Endothelial cell of hepatic sinusoid (primary cell): ENCODE data around the gene SLC44A2.
"Not testable (repeated sequence)": the region's sequence is repeated elsewhere in the genome, so short reads cannot be mapped to it uniquely, and the experiment has no call there.

Experiments used
- in situ Hi-C: cut with HindIII; loops from 2 replicates; pipeline ENCODE4 v1.10.0; 2017; ENCODE audit warnings: low sequenced_read_pairs

The SLC44A2 gene

DNA sequence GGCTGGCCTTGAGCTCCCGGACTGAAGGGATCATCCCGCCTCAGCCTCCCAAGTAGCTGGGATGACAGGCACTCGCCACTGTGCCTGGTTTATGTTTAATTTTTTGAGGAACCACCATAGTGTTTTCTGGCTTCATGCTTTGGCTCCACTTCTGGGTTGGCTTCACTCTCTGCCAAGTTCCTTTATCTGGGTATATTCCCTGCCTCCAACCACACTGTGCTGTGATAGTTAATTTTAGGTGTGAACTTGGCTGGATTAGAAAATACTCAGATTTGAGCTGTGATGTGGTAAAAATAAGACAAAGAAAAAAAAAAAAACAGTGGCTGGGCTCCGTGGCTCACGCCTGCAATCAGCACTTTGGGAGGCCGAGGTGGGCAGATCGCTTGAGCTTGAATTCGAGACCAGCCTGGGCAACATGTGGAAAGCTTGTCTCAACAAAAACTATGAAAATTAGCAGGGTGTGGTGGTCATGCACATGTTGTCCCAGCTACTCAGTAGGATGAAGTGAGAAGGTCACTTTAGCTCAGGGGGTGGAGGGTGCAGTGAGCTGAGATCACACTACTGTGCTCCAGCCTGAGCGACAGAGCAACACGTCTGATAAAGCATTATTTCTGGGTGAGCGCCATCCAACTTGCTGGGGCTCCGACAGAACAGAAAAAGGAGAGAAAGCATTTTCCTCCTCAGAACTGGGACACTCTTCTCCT, 21.3 kb downstream of the SLC44A2 start:
- in situ Hi-C loops = loop anchor here (5.0 kb wide), 2 partner anchors 69 to 134 kb away; no protein-coding TSS in a partner anchor

DNA sequence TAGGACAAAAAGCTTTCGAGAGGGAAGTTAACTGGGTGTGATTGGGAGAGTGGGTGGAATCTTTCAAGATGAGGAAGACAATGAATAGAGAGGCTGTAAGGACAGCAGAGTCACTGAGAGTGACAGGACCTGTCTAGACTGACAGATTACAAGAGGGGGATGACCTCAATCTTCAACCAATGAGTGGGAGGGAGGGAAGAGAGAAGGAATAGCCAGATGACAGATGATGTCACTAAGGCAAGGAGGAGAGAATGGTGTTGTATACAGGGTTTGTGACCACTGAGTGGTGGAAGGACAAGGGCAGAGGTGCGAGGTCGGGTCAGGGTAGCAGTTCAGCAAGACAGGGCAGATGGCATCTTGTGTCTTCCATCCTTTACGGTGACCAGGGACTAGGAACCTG, 23.0 kb downstream of the SLC44A2 start:
- in situ Hi-C loops = loop anchor here (5.0 kb wide), 2 partner anchors 71 to 136 kb away; no protein-coding TSS in a partner anchor

DNA sequence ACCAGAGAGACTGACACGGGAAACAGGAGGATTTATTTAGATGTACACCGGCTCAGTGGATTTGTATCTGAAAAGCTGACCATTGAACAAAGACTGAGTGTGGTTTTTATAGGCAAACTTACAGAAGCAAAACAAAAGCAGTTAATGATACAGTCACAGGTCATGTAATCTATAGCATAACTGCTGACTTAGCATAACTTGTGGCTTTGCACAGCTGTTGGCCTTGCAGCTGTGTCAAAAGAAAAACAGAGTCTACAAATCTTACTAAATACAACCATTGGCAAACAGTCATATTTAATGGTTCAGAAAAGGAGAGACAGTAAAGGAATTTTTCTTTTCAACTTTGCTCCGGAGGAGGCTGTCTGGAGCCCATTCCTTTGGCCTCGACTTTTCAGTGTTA, 26.5 kb downstream of the SLC44A2 start:
- in situ Hi-C loops = no loop called here

DNA sequence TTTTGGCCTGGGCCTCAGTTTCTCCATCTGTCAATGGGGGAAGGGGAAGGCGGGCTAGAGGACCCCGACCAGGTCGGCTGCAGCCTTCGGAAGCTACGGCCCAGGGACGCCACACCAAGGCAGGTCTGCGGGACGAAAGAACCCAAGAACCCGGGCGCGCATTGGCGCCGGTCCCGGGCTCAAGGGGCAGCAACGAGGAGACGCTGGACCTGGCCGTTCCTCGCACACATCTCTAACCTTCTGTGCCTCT, 28.1 kb downstream of the SLC44A2 start:
- in situ Hi-C loops = no loop called here

DNA sequence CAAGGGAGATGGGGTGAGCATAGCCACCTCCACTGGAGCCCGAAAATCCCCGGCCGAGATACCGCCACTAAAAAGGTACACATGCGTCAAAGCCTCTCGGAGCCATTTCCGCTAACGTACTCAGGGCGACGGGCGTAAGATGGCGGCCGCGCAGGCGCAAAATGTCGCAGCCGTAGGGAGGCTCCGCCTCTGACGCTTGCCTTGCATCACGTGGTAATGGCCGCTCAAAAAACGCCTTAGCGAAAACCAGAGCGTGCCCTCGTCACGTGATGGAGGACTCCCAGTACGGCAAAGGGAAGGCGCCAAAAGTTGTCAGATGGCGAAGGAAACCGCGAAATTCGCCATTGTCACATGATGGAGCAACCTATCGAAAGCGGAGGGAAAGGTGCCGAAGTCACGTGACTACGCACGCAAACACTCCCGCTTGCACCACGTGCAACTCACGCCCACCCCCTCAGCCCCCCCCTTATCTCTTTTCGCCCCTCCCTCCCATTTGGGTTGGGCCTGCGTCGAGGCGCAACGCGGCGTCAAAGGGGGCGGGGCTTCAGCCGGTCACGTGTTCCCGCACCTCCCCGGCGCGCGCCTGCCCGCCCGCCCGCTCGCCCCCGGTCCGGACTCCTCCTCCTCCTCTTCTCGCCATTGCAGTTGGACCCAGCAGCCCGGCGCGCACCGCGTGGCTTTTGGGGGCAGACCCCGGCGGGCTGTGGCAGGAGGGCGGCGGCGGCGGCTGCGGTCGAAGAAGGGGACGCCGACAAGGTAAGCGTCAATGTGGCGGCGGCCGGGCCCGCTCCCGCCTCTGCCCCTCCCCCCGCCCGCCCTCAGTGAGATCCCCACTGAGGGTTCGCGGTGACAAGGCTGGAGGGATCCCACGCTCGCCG, 28.6 kb downstream of the SLC44A2 start, which contains the start of gene ILF3:
ILF3 (plus strand) TSS at position 615 of the 878 bp plus-strand sequence. CDS start 16,260 bp downstream, outside the sequence.
- in situ Hi-C loops = no loop called here

DNA sequence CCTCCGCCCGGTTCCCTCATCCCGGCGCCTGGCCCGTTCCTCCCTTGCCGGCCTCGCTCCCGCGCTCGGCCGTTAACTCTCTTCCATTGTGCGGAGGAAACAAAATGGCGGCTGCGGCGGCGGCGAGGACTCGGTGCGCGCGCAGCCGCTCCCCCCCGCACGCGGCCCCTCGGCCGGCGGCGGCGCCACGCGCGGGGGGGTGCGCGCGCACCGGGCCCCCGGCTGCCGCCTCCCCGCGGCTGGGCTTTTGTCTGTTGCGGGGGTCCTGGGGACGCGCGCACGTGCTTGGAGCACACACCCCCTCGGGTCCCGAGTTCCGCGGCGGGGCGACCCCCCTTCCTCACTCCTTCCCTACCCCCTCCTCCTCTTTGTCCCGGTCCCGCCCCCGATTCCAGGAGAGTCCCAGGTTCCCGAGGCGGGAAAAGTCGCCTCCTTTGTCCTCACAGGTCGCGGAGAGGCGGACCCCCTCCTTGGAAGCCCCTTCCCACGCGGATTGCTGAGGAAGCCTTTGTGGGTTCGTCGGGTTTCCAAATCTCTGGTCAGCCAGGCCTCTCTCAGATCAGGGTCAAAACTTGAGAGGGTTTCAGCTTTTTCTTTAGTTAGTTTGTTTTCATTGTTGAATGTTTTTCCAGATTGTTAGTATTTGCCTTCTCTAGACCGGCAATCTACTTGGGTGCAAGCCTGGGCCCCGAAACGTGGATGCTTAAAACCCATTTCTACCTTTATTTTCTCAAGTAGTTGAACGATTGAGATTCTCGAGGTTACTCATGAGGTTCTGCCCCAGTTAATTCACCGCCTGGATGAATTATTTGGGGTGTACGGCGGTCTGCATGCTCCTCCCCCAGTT, 29.5 kb downstream of the SLC44A2 start:
- in situ Hi-C loops = no loop called here

DNA sequence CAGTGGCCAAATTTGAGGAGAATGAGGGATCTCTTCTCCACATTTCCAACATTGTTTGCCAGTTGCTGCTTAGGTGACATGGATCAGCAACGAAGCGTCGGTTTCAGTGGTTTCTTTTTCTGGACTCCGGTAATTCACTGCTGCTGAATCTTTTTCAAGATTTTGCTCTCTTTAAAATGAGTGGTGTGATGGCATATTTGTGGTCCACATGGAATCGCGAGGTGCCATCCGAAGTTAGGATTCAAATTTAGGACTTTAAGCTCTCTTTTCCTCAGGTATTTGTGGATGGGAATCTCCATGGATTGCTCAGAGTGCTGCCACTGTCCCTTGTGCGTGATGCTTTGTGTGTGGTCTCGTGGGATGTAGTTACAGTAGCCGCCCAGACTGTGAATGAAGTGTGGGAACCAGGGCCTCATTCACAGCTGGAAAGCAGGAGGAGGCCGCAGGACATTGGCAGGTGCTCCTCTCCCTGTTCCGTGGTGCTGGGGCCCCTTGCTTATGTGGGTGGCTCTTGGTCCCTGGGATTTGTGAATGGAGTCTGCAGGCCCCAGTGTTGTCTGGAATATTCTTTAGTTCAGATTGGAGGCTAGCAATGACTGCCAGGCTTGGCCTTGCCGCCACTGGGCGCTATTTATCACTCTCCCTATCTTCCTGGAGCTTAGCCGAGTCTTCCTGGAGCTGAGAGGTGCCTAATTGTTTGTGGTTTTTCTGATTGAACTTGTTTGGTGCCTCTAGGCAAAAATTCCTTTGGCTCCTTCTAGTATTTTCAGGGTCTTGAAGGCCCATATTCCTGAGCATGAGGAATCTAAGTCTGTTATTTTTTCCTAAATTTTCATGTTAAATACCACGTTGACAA, 30.3 kb downstream of the SLC44A2 start:
- in situ Hi-C loops = no loop called here

DNA sequence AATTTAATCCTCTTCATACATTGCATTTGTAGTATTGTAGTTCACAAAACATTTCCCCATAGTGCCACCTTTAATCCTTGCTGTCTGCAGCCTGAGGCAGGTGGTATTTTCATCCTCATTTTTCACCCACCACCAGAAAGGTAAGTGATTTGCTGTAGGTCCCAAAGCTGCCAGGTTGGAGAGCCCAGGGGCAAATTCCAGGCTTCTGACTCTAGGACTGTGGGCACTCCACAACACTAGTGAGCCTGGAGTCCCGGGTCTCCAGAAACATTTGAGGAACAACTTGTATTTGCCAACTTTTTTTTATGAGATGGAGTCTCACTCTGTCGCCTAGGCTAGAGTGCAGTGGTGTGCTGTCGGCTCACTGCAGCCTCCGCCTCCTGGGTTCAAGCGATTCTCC, 35.0 kb downstream of the SLC44A2 start:
- in situ Hi-C loops = no loop called here

DNA sequence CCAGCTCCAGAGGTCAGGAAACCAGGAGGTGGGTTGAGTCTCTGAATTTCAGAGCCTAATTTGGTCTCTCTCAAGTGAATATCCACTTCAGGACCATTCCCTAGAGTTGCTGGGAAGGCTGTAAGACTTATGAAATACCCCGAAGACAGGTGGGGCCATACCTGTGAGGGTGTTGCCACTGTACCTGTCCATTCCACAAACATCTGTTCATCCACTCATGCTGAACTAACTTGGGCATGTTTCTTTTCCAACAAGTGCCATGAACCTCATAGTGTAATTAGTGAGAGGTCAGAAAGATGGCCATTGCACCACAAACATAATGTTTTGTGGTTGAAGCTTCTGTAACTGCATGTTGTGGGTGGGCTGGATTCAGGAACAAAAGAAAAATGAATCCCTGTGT, 36.6 kb downstream of the SLC44A2 start:
- in situ Hi-C loops = no loop called here

DNA sequence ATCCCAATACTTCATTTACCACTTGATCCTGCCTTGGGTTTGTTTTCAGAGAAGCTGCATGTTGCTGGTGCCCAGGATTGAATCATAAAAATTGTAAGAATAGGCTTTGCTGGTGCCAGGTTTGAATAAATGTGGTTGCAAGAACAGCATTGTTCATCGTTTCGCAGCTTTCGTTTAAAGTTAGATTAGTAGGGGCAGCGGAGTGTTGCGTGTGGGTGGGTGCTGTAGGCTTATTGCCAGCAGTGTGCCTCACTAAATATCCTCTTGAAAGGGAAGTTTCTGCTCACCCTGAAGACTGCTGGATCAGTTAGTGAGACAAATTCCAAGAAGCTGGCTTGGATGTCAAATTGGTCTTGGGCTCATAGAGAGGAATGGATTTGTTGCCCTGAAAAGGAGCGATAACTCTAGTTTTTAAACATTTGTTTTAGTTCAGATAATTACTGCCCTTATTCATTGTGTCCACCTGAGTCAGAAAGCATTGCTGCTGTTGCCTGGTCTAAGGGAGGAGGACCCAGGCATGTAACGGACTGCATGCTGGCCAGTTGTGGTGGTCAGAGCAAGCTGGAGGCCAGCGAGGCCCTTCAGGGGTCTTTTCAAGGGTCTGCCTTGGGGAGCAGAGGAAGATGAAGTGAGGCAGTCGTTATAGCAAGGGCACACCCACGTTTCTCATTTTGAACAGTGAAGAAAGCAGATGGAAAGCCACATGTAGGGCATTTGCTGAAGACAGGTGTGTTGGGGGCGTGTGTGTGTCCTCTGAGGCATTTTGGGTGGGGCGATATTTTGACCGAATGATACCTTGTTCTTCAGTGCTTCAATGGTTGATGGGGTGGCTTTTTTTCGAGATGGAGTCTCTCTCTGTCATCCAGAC, 37.3 kb downstream of the SLC44A2 start:
- in situ Hi-C loops = no loop called here

DNA sequence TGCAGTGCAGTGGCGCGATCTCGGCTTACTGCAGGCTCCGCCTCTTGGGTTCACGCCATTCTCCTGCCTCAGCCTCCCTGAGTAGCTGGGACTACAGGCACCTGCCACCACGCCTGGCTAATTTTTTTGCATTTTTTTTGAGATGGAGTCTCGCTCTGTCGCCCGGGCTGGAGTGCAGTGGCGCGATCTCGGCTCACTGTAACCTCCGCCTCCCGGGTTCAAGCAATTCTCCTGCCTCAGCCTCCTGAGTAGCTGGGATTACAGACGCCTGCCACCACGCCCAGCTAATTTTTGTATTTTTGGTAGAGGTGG, 37.9 kb downstream of the SLC44A2 start:
- in situ Hi-C loops = not testable (repeated sequence)

DNA sequence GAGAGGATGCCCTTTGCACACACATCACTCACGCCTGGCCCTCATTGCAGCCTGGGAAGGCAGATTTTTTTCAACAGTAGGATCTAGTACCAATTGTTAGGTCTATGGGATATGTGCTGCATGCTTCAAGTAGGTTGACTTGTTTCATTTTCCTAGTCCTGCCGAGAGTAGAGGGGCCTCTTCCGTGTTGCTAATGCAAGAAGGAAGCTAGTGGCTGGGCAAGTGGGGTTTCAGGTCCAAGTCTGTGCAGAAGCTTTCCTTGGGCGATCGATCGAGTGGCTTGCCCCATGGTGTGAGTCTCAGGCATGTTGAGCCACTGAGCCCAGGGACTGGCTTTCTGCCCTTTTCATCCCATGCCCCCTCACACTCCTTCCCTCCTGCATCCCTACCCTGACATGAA, 42.5 kb downstream of the SLC44A2 start:
- in situ Hi-C loops = no loop called here

DNA sequence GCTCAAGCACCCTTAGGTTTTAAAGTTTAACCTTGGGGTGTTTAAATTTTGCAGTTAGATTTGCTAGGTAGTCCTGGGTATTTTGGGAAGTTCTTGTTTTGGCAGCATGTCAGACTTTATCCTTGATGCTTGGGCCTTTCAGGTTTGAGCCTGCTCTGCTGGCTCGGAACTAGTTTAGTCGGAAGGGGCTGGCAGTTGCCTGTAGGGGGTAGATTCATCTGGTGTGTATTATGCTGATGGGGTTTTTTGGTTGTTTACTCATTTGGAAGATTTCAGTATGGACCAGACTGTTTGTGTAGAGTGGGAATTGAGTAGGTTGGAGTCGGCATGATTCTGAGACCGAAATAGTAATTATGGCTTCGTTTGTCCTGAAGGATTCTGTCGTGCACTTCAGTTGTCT, 43.9 kb downstream of the SLC44A2 start:
- in situ Hi-C loops = no loop called here

DNA sequence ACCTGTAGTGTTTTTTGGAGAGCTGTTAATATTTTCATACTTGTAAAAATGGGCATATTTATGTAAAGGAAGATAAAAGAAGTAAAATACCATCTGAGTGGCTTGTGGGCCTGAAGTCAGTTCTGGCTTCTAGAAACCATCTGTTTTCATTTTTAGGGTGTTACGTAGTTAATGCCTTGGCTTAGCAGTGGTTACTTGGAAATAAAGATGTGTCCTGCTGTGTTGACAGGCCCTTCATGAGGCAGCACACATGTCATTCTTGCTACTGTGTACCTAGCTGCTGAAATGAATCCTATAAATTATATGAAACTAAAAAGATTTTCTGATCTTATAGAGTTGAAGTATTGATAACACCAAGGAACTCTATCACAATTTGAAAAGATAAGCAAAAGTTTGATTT, 44.8 kb downstream of the SLC44A2 start:
- in situ Hi-C loops = no loop called here

DNA sequence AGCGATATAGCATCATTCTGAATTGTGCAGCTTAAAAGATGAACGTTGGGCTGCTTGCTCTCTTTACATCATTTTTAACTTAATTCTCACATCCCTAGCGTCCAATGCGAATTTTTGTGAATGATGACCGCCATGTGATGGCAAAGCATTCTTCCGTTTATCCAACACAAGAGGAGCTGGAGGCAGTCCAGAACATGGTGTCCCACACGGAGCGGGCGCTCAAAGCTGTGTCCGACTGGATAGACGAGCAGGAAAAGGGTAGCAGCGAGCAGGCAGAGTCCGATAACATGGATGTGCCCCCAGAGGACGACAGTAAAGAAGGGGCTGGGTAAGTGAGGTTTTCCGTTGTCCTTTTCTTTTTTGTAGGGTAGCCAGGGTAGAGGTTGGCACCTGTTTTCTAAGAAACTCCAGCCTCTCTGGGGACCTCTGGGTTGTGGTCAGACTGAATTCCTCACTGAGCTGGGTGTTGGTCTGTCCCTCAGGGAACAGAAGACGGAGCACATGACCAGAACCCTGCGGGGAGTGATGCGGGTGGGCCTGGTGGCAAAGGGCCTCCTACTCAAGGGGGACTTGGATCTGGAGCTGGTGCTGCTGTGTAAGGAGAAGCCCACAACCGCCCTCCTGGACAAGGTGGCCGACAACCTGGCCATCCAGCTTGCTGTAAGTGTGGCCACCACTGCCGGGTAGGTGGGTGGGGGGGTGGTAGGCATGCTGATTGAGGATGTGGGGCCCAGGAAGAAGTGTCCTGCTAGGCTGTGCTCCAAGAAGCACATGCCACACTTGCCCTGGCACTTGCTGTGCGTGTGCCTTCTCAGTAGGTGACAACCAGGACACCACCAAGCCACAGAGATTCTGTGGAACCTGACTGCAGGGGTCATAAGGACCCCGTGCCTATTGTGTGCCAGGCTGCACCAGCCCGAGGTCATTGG, 45.8 kb downstream of the SLC44A2 start:
- in situ Hi-C loops = no loop called here

DNA sequence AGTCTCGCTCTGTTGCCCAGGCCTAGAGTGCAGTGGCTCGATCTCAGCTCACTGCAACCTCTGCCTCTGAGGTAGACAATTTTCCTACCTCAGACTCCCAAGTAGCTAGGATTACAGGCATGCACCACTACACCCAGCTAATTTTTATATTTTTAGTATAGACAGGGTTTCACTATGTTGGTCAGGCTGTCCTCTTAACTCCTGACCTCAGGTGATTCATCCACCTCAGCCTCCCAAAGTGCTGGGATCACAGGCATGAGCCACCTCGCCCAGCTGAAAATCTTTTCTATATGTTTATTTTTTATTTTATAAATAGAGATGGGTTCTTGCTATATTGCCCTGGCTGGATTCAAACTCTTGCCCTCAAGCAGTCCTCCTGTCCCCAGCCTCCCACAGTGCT, 46.6 kb downstream of the SLC44A2 start:
- in situ Hi-C loops = not testable (repeated sequence)

DNA sequence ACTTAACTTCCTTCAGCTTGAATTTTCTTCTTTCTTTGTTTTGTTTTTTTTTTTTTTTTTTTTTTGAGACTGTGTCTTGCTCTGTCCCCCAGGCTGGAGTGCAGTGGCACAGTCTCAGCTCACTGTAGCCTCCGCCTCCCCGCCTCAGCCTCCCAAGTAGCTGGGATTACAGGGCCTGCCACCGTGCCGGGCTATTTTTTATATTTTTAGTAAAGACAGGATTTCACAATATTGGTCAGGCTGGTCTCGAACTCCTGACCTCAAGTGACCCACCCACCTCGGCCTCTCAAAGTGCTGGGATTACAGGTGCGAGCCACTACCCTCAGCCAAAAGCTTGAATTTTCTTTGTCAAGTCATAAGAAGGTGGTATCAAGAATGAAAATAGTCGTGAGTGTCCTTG, 49.9 kb downstream of the SLC44A2 start:
- in situ Hi-C loops = not testable (repeated sequence)

DNA sequence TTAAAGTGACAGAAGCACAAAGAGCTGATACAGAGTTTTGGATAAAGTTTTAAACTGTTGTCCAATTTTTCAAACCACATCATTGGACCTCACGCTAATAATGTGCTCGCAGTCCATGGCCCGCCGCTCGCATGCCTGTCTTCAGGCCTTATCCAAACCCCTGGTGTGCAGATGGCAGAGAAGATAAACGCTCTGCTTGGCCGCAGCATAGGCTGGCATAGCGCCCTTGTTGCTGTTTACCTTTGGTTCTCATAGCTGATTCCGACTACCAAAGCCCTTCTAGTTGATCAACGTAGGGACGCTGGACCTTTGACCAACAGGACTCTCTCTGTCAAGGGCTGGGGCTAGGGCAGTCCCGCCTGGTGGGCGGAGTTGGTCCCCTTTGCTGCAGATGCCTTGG, 52.4 kb downstream of the SLC44A2 start:
- in situ Hi-C loops = no loop called here

DNA sequence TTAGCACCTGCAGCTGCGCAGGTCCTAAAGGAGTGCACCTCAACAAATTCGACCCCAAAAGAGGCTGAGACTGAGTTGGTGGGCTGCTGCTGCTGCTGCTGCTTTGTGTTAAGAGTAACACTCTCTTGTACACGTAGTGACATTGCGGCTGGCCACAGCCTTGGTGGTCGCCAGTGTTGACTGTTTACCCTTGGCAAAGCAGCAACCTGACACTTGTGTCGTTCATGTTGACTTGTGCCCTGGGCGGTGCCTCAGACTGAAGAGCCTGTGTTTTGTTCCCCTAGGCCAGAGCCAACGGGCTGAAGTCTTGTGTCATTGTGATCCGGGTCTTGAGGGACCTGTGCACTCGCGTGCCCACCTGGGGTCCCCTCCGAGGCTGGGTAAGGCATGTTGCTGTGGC, 53.5 kb downstream of the SLC44A2 start:
- in situ Hi-C loops = no loop called here
